Rectal smooth muscle tissue (tissue), 1 donor: ENCODE results near the gene CCDC136.

Source experiments
- H3K27ac ChIP-seq: one replicate; pipeline ENCODE4 v1.7.0; 2013; ENCODE audit warnings: low read depth, low read length, inconsistent platforms
- H3K27me3 ChIP-seq: one replicate; pipeline ENCODE4 v1.7.0; 2013; ENCODE audit warnings: low read length; ENCODE audit not compliant: control insufficient read depth, insufficient read depth
- H3K36me3 ChIP-seq: one replicate; pipeline ENCODE4 v1.7.0; 2013; ENCODE audit warnings: low read length; ENCODE audit not compliant: control insufficient read depth, insufficient read depth
- H3K4me1 ChIP-seq: one replicate; pipeline ENCODE4 v1.7.0; 2013; ENCODE audit warnings: low read length; ENCODE audit not compliant: control insufficient read depth, insufficient read depth
- H3K4me3 ChIP-seq: one replicate; pipeline ENCODE4 v1.7.0; 2013; ENCODE audit warnings: low read length
- H3K9ac ChIP-seq: one replicate; pipeline ENCODE4 v1.7.0; 2013; ENCODE audit warnings: low read length

Gene CCDC136

DNA sequence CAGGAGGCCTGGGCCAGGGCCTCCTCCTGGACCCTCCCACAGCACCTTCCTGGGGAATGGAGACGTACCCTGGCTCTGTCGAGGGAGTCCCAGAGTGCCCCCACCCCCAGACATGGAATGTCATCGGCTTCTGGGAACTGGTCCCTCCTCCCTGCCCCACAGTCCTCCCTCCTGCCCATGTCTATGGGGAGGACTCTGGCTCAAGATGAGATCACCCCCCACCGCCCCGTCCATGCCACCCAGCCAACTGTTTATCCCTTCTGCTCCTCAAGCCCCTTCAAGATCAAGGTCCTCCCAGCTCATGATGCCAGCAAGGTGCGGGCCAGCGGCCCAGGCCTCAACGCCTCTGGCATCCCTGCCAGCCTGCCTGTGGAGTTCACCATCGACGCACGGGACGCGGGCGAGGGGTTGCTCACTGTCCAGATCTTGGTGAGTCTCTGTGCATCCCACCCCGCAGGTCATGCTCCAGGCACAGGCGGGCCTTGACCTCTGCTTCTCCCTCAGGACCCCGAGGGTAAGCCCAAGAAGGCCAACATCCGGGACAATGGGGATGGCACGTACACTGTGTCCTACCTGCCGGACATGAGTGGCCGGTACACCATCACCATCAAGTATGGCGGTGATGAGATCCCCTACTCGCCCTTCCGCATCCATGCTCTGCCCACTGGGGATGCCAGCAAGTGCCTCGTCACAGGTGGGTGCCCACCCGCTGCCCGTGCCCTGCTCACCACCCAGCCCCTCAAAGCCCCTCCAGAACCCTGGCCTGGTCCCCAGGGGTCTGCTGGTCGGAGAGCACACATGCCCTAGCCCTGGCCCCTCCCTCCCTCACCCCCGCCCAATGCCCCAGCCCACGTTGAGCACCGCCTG, 56.8 kb downstream of the CCDC136 start:
- Histone ChIP-seq H3K36me3 (peaks cover 46% of the 10 kb centered on the region), H3K9ac (no peak overlapping the region), H3K4me1 (no peaks in the 10 kb centered on the region), H3K27ac (no peak overlapping the region), H3K27me3 (no peaks in the 10 kb centered on the region), H3K4me3 (no peak overlapping the region)

DNA sequence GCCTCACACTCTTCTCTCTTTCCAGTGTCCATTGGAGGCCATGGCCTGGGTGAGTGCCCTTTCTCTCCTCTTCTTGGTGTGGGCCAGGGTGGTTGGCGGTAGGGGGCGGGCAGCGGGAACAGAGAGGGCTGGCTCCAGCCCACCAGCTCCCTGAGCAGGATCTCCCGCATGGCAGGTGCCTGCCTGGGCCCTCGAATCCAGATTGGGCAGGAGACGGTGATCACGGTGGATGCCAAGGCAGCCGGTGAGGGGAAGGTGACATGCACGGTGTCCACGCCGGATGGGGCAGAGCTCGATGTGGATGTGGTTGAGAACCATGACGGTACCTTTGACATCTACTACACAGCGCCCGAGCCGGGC, 57.4 kb downstream of the CCDC136 start:
- Histone ChIP-seq H3K9ac (no peak overlapping the region), H3K4me3 (no peak overlapping the region), H3K4me1 (no peaks in the 10 kb centered on the region), H3K27me3 (no peaks in the 10 kb centered on the region), H3K36me3 (peaks cover 44% of the 10 kb centered on the region), H3K27ac (no peak overlapping the region)

GRCh38 chr7:128849804-128850490, 58.2 kb downstream of the CCDC136 start:
- H3K36me3 ChIP-seq, result peaks cover 48% of the 10 kb centered on the region

DNA sequence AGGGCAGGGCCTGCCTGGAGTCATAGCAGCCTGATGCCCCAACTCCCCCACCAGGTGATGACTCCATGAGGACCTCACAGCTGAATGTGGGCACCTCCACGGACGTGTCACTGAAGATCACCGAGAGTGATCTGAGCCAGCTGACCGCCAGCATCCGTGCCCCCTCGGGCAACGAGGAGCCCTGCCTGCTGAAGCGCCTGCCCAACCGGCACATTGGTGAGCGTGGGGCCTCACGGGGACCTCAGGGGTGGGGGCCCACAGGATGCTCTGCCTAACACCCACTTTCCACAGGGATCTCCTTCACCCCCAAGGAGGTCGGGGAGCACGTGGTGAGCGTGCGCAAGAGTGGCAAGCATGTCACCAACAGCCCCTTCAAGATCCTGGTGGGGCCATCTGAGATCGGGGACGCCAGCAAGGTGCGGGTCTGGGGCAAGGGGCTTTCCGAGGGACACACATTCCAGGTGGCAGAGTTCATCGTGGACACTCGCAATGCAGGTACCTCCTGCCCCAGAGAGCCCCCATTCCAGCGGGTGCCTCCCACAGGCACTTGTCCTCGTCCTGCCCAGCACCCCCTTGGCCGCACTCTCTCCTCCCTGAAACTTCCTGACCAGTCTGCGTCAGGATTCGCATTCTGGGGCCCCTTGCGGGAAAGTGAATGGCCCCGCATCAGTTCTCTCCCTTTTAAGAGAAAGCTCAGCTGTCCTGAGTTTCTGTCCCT, 60.9 kb downstream of the CCDC136 start:
- no peaks in the 10 kb centered on the region for H3K27me3 ChIP-seq
- peaks cover 56% of the 10 kb centered on the region for H3K36me3 ChIP-seq
- H3K4me1 ChIP-seq, result no peaks in the 10 kb centered on the region
- peak overlapping the region; percentile 14 for H3K27ac ChIP-seq
- no peak overlapping the region for H3K4me3 ChIP-seq
- H3K9ac ChIP-seq, result no peak overlapping the region

More at GRCh38 chr7:128849804-128850490, 58.2 kb downstream of the CCDC136 start:
- H3K9ac ChIP-seq, result no peak overlapping the region
- no peak overlapping the region for H3K27ac ChIP-seq
- H3K27me3 ChIP-seq, result no peaks in the 10 kb centered on the region
- no peaks in the 10 kb centered on the region for H3K4me1 ChIP-seq
- H3K4me3 ChIP-seq, result no peak overlapping the region

DNA sequence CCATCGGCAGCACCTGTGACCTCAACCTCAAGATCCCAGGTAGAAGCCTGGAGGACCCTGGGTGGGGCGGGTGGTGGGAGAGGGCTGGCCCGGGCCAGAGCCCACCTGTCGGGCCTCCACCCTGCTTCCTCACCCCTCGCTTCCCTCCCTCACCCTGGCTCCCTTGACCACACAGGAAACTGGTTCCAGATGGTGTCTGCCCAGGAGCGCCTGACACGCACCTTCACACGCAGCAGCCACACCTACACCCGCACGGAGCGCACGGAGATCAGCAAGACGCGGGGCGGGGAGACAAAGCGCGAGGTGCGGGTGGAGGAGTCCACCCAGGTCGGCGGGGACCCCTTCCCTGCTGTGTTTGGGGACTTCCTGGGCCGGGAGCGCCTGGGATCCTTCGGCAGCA, 62.0 kb downstream of the CCDC136 start:
- Histone ChIP-seq H3K27me3 (no peaks in the 10 kb centered on the region), H3K27ac (no peak overlapping the region), H3K4me1 (no peaks in the 10 kb centered on the region), H3K36me3 (peaks cover 56% of the 10 kb centered on the region), H3K9ac (no peak overlapping the region), H3K4me3 (no peak overlapping the region)

DNA sequence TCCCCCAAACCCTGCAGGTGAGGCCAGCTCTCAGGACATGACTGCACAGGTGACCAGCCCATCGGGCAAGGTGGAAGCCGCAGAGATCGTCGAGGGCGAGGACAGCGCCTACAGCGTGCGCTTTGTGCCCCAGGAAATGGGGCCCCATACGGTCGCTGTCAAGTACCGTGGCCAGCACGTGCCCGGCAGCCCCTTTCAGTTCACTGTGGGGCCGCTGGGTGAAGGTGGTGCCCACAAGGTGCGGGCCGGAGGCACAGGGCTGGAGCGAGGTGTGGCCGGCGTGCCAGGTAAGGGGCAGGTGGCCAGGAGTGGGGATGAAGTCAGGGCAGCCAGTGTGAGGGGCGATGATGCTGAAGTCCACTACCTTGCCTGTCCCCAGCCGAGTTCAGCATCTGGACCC, 62.6 kb downstream of the CCDC136 start:
- Histone ChIP-seq H3K4me3 (no peak overlapping the region), H3K27me3 (no peaks in the 10 kb centered on the region), H3K4me1 (no peaks in the 10 kb centered on the region), H3K27ac (no peak overlapping the region), H3K9ac (no peak overlapping the region), H3K36me3 (peaks cover 53% of the 10 kb centered on the region)

DNA sequence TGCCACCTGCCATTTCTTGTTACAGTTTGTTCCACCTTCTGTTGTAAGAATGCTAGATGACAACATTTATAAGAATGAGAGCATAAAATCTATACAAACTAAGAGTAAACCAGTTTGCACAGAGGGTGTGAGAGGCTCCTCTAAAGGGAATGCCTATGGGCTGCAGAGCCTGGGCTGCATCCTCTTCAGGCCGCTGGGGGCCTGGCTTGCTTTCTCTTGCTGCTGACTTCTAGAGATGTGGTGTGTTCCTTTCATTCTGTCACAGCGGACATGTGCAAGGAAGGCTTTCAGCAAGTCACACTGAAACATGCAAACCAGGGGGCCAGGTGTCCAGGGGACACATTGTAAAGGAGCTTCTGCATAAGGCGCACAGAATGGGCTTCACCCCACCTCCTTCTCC, 63.8 kb downstream of the CCDC136 start:
- peak overlapping the region; percentile 1 for H3K9ac ChIP-seq
- peaks cover 42% of the 10 kb centered on the region for H3K36me3 ChIP-seq
- H3K27me3 ChIP-seq, result no peaks in the 10 kb centered on the region
- H3K4me3 ChIP-seq, result no peak overlapping the region
- H3K27ac ChIP-seq, result no peak overlapping the region
- H3K4me1 ChIP-seq, result peaks cover 3% of the 10 kb centered on the region

- Histone ChIP-seq H3K27me3 (no peaks in the 10 kb centered on the region), H3K27ac (no peak overlapping the region), H3K4me1 (peaks cover 8% of the 10 kb centered on the region), H3K4me3 (no peak overlapping the region), H3K36me3 (peaks cover 37% of the 10 kb centered on the region), H3K9ac (no peak overlapping the region)
Observed at GRCh38 chr7:128856001-128856718, 64.4 kb downstream of the CCDC136 start.

GRCh38 chr7:128858380-128859231, 66.8 kb downstream of the CCDC136 start:
- H3K27me3 ChIP-seq, result no peaks in the 10 kb centered on the region
- no peak overlapping the region for H3K4me3 ChIP-seq
- peaks cover 17% of the 10 kb centered on the region for H3K36me3 ChIP-seq
- peak overlapping the region; percentile 56 for H3K27ac ChIP-seq
- H3K4me1 ChIP-seq, result peaks cover 17% of the 10 kb centered on the region
- no peak overlapping the region for H3K9ac ChIP-seq

GRCh38 chr7:128859232-128860157, 67.7 kb downstream of the CCDC136 start:
- no peaks in the 10 kb centered on the region for H3K27me3 ChIP-seq
- no peak overlapping the region for H3K4me3 ChIP-seq
- peak overlapping the region; percentile 63 for H3K27ac ChIP-seq
- peaks cover 20% of the 10 kb centered on the region for H3K4me1 ChIP-seq
- no peak overlapping the region for H3K9ac ChIP-seq
- H3K36me3 ChIP-seq, result peaks cover 17% of the 10 kb centered on the region
